Measurements from ENCODE around the gene OR52D1.
A peak's percentile ranks its signal among the peaks of the same experiment; 100 is the strongest.

The OR52D1 gene

DNA sequence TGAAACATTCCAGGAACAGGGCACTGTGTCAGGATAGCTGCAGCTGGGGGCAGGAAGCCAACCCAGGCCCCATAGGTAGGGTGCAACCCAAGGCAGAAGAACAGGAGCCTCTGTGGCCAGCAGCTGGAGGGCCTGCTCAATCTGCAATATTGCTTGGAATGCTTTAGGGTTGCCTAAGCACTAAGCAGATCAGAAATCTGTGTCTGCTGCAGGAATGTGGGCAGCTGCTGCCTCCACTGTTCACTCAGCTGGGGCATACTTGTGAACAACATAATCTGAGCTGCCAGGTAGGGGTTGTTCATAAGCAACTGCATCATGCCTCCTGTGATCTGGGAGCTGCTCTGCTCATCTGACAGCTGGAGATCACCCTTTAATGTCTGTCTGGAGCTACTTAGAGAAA, 26.4 kb downstream of the OR52D1 start:
- no peak for DNase-seq

DNA sequence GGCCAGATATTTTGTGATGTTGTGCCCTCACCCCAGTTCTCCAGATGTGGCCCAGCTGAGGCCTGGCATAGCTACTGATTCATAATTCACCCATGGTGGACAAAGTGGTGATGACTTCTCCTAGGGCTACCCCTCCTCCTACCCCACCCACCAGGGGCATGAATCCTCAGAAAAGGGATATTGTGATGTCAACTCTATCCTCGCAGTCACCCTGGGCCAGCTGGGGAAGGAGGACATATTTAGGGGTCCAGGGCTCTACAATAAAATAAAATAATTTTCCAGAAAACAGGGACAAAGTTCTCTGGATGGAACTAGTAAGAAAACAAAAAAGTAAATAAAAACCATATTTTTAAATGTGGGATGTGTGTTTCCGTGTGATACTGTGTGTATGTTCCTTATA, 28.1 kb downstream of the OR52D1 start, which contains the start of gene UBQLNL:
Gene UBQLNL (minus strand): TSS at position 101 of the 400 bp plus-strand sequence. CDS start 258 bp downstream, outside the sequence.
- DNase-seq: no peak

DNA sequence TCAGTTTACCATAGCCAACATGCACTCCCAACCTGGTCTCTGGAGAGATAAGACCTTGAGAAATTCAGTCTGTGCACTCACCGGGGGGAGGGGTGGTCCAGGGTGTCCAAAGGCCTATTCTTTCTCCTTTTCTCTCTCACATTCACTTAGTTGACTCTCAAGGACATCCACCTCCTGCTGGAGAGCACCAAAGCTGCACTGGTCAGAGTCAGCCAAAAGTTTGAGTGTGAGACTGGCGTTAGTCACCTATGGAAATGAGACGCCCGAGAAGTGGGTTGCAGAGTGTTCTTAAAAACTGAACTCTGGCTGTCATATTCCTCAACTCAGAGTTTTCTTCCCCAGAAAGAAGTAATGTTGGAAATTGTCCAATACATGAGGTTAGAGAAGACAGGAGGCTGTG, 33.1 kb downstream of the OR52D1 start:
- DNase-seq: no peak

DNA sequence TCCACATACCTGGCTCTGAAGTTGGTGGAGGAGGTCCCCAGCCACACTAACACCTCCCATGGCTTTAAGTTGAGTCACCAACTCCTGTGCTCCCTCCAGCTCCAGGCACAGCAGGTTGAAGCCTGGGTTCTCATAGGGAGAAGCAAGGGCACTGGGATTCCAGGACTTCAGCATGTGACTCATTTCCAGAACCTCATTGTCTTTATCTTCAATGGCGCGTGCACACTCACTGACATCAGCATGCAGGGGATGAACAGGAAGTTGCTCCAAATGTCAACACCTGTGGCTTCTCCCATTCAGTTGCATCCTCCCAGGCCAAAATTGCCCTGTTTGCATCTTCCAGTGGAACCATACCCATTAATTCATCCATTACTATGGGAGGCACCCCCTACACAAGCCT, 33.8 kb downstream of the OR52D1 start:
- DNase-seq: no peak

DNA sequence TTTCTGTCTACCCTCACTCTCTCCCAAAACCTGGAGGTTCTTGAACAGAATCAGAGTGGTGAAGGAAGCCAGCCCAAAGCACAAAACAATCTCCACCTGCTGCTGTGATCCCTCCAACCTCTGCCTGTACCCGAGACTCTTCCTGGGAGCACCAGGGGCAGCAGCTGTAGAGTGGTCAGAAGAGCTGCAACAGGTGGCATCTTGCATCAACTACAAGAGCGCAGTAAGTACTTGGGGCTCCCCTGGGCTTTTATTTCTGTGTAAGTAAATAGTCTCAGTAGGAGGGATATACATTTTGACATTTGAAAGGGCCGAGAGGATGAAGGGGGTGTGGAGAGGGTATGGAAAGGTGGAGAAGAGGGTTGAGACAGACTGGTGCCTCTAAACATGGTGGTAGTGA, 36.3 kb downstream of the OR52D1 start:
- DNase-seq: no peak

DNA sequence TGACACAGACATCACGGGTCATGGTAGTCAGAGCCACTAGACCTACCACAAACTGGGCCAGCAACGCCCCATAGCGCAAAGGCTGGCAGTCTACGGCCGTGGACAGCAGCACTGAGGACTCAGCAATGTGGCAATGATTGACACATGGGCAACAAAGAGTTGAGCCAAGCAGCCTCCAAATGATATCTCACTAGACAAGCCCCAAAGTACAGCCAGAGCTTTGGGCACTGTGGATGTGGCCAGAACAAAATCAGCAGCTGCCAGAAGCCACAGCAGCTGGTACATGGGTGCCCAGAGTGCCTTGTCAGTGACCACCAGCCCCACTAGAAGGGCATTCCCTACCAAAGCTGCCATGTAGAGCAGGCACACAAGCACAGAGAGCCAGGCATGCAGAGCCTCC, 39.2 kb downstream of the OR52D1 start:
- DNase-seq: no peak

DNA sequence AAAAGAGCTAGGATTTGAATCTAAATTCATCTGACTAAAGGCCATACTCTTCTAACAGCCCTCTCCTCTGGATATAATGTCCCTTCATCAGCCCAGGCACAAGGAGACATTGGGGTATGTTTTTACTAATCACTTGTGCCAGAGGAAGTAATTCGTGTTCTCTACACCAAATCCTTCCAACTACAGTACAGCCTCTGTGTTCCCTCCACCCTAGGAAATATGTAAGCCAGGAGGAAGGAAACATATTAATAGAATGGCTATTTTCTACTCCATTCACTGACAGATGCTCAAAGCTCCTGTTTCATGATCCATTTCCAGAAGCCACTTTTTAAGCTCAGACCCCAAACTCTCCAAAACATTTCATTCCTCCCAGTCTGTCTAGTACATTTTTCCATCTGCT, 40.0 kb downstream of the OR52D1 start:
- no peak for DNase-seq

DNA sequence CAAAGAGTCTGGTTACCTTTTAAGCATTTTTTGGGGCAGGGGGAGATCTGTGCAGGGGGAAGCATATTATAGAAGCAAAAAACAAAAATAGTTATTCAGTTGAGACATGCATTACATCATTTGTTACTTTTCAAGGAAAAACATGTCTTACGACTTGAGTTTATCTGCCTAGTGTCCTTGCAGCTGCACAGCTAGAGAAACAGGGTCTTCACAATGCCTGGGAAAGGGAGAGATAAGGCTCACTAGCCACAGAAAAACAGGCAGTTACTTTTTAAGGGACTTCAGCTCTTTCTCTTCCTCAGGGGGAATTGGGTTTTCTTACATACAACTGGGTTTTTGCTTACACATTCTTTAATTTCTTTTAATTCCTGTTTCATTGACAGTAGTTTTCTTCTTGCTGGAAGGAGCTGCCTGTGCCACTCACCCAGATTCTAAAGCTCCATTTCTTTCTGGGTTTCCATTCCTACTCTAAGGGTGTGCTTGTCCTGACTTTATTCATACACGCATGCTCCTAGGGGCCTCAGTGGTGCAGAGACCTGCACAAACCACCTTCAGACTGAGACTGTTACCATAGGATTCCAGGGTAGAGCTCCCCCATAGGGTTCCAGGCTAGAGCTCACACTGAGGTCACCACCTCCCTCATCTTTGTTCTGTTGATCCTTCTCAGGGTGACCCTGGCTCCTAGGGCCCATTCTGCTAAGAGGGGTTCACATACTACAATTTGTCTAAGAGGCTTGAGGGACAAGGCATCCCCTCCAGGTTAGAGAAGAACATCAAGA, 42.8 kb downstream of the OR52D1 start:
- no peak for DNase-seq

DNA sequence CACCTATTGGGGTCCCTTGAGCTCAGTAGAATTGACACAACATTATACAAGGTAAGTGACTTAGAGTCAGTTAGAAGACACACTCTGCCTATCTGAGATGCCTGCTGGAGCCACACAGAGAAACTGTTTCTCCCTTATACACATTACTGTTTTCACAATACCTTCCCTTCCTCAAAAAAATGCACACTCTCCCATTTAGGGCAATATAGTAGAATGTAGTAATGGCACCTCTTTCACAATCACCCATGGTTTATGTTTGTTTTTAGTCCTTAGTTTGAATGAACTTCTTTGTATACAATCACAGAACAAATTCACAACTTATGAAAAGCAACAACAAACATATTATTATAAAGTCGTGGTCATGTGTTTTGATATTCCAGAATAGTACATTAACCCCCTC, 45.6 kb downstream of the OR52D1 start:
- DNase-seq: peak; percentile 2

DNA sequence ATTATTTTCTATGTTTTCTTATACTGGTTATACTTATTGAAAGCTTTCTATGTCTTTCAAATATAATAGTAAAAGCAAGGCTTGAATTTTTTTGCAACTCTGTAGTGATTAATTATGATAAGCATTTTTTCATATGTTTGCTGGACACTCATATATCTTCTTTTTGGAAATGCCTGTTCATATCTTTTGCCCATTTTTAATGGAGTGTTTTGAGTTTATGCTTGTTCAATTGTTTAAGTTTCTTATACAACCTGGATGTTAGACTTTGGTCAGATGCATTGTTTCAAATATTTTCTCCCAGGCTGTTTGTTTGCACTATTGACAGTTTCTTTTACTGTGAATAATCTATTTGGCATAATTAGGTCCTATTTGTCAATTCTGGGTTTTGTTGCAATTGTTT, 48.0 kb downstream of the OR52D1 start:
- DNase-seq: no peak

Measured in suppressor macrophage treated with lipopolysaccharide for 4 hours (primary cell).